Lung (tissue), 12 donors: ENCODE results near the gene B4GALNT2. TPM values are rescaled to one million over a fixed set of nuclear protein-coding genes. Genes with fewer than 3 reads are reported as not detected.

ENCODE experiments used
- ATAC-seq: fragments of 200-7000 bp; cut with Tn5 transposase; one replicate; pipeline ENCODE4 v1.9.1; 2020; ENCODE audit warnings: moderate number of reproducible peaks; ENCODE audit not compliant: insufficient read depth, low FRiP score
- DNase-seq, 3 donors: peaks; one replicate each; pipeline ENCODE4 v3.0.0-alpha.2; 2013 to 2017
- H3K27ac ChIP-seq, 2 donors: one replicate each; pipeline ENCODE4 v1.5.1; 2013; ENCODE audit warnings: mild to moderate bottlenecking in 2 of 2, moderate library complexity in 2 of 2, control low read depth in 1 of 2, inconsistent platforms in 1 of 2, low read depth in 1 of 2, low read length in 1 of 2
- H3K27me3 ChIP-seq, 3 donors: one replicate each; pipeline ENCODE4 v1.5.1; 2013; ENCODE audit warnings: low read length in 2 of 3; ENCODE audit not compliant: control insufficient read depth in 3 of 3, insufficient read depth in 3 of 3
- H3K36me3 ChIP-seq, 4 donors: one replicate each; pipeline ENCODE4 v1.5.1; 2013; ENCODE audit warnings: low read length in 4 of 4, mild to moderate bottlenecking in 1 of 4, moderate library complexity in 1 of 4; ENCODE audit not compliant: control insufficient read depth in 4 of 4, insufficient read depth in 4 of 4
- H3K4me1 ChIP-seq, 5 donors: one replicate each; pipeline ENCODE4 v1.5.1; 2013; ENCODE audit warnings: low read length in 5 of 5, mild to moderate bottlenecking in 2 of 5, moderate library complexity in 1 of 5; ENCODE audit not compliant: control insufficient read depth in 5 of 5, insufficient read depth in 5 of 5
- H3K4me3 ChIP-seq: one replicate; pipeline ENCODE4 v1.5.1; 2013; ENCODE audit warnings: mild to moderate bottlenecking, control low read depth, moderate library complexity
- H3K9ac ChIP-seq, 2 donors: one replicate each; pipeline ENCODE4 v1.5.1; 2013; ENCODE audit warnings: low read length in 2 of 2, control low read depth in 1 of 2; ENCODE audit not compliant: insufficient read depth in 1 of 2
- H3K9me3 ChIP-seq, 4 donors: one replicate each; pipeline ENCODE4 v1.5.1; 2013; ENCODE audit warnings: low read length in 3 of 4, mild to moderate bottlenecking in 1 of 4, moderate library complexity in 1 of 4; ENCODE audit not compliant: control insufficient read depth in 4 of 4, insufficient read depth in 3 of 4
- WGBS, 2 donors: extraction: QIAGEN DNeasy Blood & Tissue Kit; methylation state at CpG; one replicate each; pipeline ENCODE4 v1.1.7; 2013; 5-methylcytosine and 5-hydroxymethylcytosine counted together
- polyA plus RNA-seq, 2 donors: library from polyadenylated mRNA; stranded (reverse); fragments of 200-250 nt; gene quantifications; one replicate each; pipeline ENCODE4 v1.2.1, GENCODE V29; 2013
- total RNA-seq, 2 donors: library from RNA; depleted of rRNA in 1 of 2; stranded (reverse); fragments of >200 nt in 1 of 2; gene quantifications; one replicate each; pipeline ENCODE4 v1.2.1, GENCODE V29; 2014 to 2021
- TF ChIP-seq, protein P1 (sequence below): IDR thresholded peaks from 2 replicates; pipeline ENCODE4 v1.5.1; 2012; ENCODE audit warnings: mild to moderate bottlenecking; ENCODE audit errors: control extremely low read depth, extremely low read depth
- donor health status: control.
- donor health status: control.
- donor health status: Bipolar disorder and iron deficiency.
- donor health status: healthy.
- donor health status: DM: yes; HTN: yes; CAD: no.

The B4GALNT2 gene
- total and polyA plus RNA-seq, 4 donors = 0.08 to 0.25 (median 0.15) TPM; not detected in 1

DNA sequence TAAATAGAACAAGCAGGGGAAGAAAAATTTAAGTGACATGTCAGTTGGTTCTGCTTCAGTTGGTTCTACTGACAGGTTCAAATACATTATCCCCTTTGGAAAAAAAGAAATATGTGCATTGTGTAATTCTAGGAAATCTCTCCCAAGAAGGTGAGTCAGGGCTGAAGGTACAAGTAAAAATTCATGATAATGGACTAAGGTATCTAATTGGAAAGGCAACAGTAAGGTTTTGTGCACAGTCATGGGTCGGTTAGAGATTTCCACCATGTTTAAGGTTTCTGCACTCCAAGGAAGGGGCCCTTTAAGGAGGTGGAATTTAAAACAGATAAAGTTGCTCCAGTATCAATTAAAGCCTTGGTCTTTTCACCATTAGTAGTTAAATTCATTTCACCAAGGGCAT, 17.9 kb upstream of the B4GALNT2 start:
- DNase-seq (no peak), ATAC-seq (no peak)
- Histone ChIP-seq H3K9ac (no peak overlapping the region), H3K27me3 (no peaks in the 10 kb centered on the region), H3K9me3 (peaks cover 0 to 4% (median 0%) of the 10 kb centered on the region in 4 donors), H3K27ac (no peak overlapping the region), H3K36me3 (no peaks in the 10 kb centered on the region), H3K4me3 (no peak overlapping the region), H3K4me1 (no peaks in the 10 kb centered on the region)
- TF ChIP-seq, protein P1, sequence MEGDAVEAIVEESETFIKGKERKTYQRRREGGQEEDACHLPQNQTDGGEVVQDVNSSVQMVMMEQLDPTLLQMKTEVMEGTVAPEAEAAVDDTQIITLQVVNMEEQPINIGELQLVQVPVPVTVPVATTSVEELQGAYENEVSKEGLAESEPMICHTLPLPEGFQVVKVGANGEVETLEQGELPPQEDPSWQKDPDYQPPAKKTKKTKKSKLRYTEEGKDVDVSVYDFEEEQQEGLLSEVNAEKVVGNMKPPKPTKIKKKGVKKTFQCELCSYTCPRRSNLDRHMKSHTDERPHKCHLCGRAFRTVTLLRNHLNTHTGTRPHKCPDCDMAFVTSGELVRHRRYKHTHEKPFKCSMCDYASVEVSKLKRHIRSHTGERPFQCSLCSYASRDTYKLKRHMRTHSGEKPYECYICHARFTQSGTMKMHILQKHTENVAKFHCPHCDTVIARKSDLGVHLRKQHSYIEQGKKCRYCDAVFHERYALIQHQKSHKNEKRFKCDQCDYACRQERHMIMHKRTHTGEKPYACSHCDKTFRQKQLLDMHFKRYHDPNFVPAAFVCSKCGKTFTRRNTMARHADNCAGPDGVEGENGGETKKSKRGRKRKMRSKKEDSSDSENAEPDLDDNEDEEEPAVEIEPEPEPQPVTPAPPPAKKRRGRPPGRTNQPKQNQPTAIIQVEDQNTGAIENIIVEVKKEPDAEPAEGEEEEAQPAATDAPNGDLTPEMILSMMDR = no peak
- WGBS, 2 donors = 92 to 93% methylated on average over 1 of the region's 1 CpG

DNA sequence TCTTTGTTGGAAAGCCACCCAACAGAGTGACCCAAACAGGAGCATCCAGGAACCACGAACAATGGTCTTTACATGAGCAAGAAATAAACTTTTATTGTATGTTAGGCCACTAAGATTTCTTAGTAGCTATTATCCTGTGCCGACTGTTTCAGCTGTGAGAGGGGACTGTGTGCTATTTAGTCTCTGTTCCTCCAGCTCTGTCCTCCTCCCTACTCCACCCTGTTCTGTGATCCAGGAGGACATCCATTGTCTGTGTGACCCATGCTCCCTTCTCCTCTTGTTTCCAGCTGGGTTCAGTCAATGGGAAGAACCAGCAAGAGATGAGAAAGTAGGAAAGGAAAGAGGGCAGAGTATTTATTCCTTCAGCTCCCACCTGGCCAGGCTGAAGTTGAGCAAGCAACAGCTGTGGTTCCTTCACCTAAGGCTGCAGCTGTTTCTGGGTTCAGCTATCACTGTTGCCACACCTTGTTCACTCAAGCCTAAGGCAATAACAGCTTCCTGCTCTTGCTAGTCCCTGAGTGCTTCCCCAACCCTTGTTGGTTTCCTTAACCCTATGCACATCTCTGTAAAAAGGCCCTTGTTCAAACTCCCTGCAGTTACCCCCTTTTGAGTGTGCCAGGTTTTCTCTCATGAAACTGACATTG, 14.9 kb upstream of the B4GALNT2 start:
- TF ChIP-seq, protein P1 = no peak
- H3K9ac ChIP-seq = no peak overlapping the region
- H3K4me1 ChIP-seq = no peaks in the 10 kb centered on the region
- ATAC-seq = no peak
- WGBS, 2 donors = 82 to 87% methylated on average over 2 of the region's 2 CpGs
- peaks cover 0 to 4% (median 2%) of the 10 kb centered on the region in 4 donors for H3K9me3 ChIP-seq
- no peak overlapping the region for H3K27ac ChIP-seq
- DNase-seq = no peak
- H3K4me3 ChIP-seq = no peak overlapping the region
- H3K27me3 ChIP-seq = no peaks in the 10 kb centered on the region
- H3K36me3 ChIP-seq = no peaks in the 10 kb centered on the region

DNA sequence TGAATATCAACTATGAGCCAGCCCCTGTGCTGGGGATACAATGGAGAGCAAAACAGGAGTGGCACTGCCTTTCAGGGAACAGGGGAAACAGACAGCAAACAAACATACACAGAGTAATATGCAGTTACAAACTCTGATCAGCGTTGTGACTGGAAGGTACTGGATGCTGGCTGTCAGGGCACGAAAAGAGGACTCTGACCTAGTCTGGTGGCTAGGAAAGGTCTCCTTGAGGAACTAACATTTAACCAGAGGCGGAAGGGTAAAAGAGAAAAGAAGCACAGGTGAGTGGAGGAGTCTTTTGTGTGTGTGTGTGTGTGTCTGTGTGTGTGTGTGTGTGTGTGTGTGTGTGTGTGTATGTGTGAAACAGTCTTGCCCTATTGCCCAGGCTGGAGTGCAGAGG, 12.4 kb upstream of the B4GALNT2 start:
- no peaks in the 10 kb centered on the region for H3K36me3 ChIP-seq
- no peak overlapping the region for H3K4me3 ChIP-seq
- TF ChIP-seq, protein P1 = no peak
- H3K9me3 ChIP-seq = peaks cover 0 to 4% (median 0%) of the 10 kb centered on the region in 4 donors
- no peak for ATAC-seq
- no peaks in the 10 kb centered on the region for H3K27me3 ChIP-seq
- WGBS, 2 donors = 69 to 75% methylated on average over 3 of the region's 3 CpGs
- H3K4me1 ChIP-seq = no peaks in the 10 kb centered on the region
- no peak for DNase-seq
- no peak overlapping the region for H3K9ac ChIP-seq
- H3K27ac ChIP-seq = no peak overlapping the region
